Type B pancreatic cell (in vitro differentiated cells): ENCODE measurements around the gene ERO1A. TPM values are rescaled to one million over a fixed set of nuclear protein-coding genes. Genes with fewer than 3 reads are reported as not detected.

Source experiments
- DNase-seq: peaks from one replicate; pipeline ENCODE4 v3.0.0; 2021; ENCODE audit warnings: mixed read lengths; ENCODE audit not compliant: unreplicated experiment; ENCODE audit errors: extremely low spot score
- H3K27ac Mint-ChIP-seq: 2 replicates; pipeline ENCODE4 v1.8.0; 2021; ENCODE audit warnings: mild to moderate bottlenecking, mixed read lengths
- H3K27me3 Mint-ChIP-seq: 2 replicates; pipeline ENCODE4 v1.8.0; 2021; ENCODE audit warnings: mixed read lengths
- H3K36me3 Mint-ChIP-seq: 2 replicates; pipeline ENCODE4 v1.8.0; 2021; ENCODE audit warnings: mixed read lengths
- H3K4me1 Mint-ChIP-seq: one replicate; pipeline ENCODE4 v1.8.0; 2021; ENCODE audit warnings: mixed read lengths; ENCODE audit not compliant: unreplicated experiment
- H3K4me3 Mint-ChIP-seq: 2 replicates; pipeline ENCODE4 v1.8.0; 2021; ENCODE audit warnings: mild to moderate bottlenecking, mixed read lengths
- H3K9me3 Mint-ChIP-seq: 2 replicates; pipeline ENCODE4 v1.8.0; 2021; ENCODE audit warnings: mixed read lengths
- total RNA-seq: library from RNA; stranded (reverse); gene quantifications from 2 replicates; pipeline ENCODE4 v1.2.1, GENCODE V29; 2021; ENCODE audit warnings: low replicate concordance
- TF ChIP-seq, protein P1 (sequence below): fragments of 200-600 bp; sonication (generic); conservative IDR thresholded peaks from 2 replicates; pipeline ENCODE4 v1.5.0; 2021; ENCODE audit warnings: antibody characterized with exemption, mild to moderate bottlenecking

Gene ERO1A
- total RNA-seq, 1 donor from 2014 or later, result 49.2 TPM

DNA sequence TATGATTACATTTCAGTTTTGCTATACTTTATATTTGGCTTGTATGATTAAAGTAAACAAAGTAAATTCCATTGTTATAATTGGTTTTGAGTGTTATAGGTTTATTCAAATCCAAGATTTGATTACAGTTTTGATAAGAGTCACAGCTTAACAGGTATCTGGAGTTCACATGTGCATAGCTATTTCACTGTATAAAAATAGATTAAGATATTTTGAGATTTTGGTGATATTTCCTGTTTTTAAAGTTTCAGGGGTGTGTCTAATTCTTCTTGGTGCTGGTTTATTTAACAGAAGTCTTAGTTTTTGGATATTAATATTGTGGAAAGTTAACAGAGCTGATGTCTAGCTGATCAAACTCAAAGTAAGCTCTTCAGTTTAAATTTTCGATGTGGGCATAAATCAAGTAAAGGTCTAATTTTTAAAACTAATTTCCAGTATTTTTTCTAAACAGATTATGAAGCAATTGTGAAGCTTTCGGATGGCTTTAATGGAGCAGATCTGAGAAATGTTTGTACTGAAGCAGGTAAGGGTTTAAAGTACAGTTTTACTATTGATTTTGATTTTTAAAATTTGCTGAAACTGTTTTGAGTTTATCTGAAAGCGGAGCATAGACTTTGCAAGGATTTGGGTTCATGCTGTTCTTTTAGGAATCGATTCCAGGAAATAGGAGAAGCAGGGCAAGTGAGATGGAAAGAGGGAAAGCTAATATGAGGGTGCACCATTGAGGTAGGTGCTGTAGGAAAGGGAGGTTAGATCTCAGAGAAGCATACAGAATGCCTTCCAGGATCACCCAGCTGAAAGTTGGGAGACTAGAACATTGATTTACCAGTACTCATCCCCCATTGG is 28.4 kb upstream of the ERO1A start:
- H3K27me3 Mint-ChIP-seq, result no peaks in the 10 kb centered on the region
- H3K27ac Mint-ChIP-seq, result no peak overlapping the region
- no peaks in the 10 kb centered on the region for H3K9me3 Mint-ChIP-seq
- H3K4me1 Mint-ChIP-seq, result no peaks in the 10 kb centered on the region
- DNase-seq, result no peak
- TF ChIP-seq, protein P1, sequence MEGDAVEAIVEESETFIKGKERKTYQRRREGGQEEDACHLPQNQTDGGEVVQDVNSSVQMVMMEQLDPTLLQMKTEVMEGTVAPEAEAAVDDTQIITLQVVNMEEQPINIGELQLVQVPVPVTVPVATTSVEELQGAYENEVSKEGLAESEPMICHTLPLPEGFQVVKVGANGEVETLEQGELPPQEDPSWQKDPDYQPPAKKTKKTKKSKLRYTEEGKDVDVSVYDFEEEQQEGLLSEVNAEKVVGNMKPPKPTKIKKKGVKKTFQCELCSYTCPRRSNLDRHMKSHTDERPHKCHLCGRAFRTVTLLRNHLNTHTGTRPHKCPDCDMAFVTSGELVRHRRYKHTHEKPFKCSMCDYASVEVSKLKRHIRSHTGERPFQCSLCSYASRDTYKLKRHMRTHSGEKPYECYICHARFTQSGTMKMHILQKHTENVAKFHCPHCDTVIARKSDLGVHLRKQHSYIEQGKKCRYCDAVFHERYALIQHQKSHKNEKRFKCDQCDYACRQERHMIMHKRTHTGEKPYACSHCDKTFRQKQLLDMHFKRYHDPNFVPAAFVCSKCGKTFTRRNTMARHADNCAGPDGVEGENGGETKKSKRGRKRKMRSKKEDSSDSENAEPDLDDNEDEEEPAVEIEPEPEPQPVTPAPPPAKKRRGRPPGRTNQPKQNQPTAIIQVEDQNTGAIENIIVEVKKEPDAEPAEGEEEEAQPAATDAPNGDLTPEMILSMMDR, result no peak
- H3K36me3 Mint-ChIP-seq, result peaks cover 27% of the 10 kb centered on the region
- no peak overlapping the region for H3K4me3 Mint-ChIP-seq

DNA sequence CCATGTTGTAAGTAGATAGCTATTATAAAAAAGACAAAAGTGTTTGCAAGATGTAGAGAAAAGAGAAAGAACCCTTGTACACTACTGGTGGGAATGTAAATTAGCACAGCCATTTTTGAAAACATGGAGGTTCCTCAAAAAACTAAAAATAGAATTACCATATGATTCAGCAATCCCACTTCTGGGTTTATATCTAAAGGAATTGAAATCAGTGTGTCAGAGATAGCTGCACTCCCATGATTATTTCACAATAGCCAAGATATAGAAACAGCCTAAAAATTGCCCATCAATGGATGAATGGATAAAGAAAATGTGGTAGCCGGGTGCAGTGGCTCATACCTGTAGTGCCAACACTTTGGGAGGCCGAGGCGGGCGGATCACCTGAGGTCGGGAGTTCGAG is 20.8 kb upstream of the ERO1A start:
- no peak for DNase-seq
- H3K4me1 Mint-ChIP-seq, result no peaks in the 10 kb centered on the region
- no peaks in the 10 kb centered on the region for H3K27me3 Mint-ChIP-seq
- no peak overlapping the region for H3K27ac Mint-ChIP-seq
- no peak overlapping the region for H3K4me3 Mint-ChIP-seq
- H3K9me3 Mint-ChIP-seq, result no peaks in the 10 kb centered on the region
- TF ChIP-seq, protein P1, result no peak
- peaks cover 27% of the 10 kb centered on the region for H3K36me3 Mint-ChIP-seq

DNA sequence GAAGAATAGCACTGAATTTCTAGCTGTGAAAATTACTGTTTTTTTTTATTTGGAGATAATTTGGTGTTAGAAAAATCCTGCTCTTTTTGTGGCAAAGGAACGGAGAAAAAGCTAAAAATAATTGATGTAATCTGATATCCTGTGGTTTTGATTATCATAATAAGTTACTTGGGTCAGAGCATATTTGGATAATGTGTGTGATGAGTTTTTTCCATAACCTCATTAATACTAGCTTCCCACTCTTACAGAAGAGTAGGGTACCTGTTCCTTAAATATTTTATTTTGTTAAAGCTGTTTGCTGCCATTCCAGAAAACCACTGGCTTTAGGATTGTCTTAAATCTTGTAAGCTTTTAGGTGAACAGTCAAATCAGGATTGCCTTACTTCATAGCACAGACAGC is 16.3 kb upstream of the ERO1A start:
- H3K4me3 Mint-ChIP-seq, result no peak overlapping the region
- peaks cover 43% of the 10 kb centered on the region for H3K36me3 Mint-ChIP-seq
- peaks cover 11% of the 10 kb centered on the region for H3K4me1 Mint-ChIP-seq
- no peak overlapping the region for H3K27ac Mint-ChIP-seq
- peaks cover under 1% of the 10 kb centered on the region for H3K9me3 Mint-ChIP-seq
- no peak for DNase-seq
- H3K27me3 Mint-ChIP-seq, result no peaks in the 10 kb centered on the region
- TF ChIP-seq, protein P1, result no peak

DNA sequence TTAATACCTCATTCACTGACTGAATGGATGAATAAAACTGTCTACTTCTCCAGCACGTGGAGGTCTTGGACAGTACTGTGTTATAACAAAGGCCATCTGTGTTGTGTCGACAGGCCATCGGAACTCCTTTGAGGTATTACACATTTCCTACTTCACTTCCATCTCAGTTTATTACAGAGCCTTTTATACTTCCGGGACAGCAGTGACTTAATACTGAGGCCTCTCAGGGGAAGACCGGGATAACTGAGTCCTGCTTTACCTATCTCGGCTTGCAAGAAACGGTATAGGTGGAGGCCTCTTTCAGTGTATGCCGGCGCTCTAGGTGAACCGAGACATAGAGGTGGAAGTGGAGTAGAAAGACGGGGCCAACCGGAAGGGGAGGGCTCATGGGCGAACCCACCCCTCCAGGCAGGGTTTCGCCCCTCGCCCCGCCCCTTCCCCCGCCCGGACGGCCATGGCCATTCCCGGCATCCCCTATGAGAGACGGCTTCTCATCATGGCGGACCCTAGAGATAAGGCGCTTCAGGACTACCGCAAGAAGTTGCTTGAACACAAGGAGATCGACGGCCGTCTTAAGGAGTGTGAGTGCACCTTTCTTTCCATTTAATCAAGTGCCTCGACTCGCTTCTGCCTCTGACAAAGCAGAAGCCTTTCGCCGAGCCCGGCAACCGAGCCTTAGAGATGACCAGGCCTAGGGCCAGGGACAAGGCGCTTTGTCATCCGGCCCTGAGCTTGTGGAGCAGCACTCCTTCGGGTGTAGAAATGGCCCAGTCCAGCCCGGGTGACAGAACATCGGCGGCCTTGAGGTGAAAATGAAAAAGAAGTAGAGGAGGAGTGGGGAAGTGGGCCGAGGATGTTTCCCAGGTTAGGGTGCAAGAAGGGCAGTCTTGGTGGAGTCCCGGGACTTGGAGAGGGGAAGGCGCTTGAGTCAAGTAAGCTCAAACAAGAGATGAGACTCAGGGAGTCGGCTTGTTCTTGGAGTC is 11.7 kb upstream of the ERO1A start, which contains the start of gene PSMC6:
Gene PSMC6 (plus strand): TSS at position 477 of the 983 bp plus-strand sequence. CDS start 20 bp downstream, at position 497.
- H3K36me3 Mint-ChIP-seq, result peaks cover 30% of the 10 kb centered on the region
- peak; percentile 93 for DNase-seq
- TF ChIP-seq, protein P1, result no peak
- H3K4me3 Mint-ChIP-seq, result peak within 1 kb of the TSS; percentile 100
- H3K27me3 Mint-ChIP-seq, result no peaks in the 10 kb centered on the region
- H3K27ac Mint-ChIP-seq, result peak within 1 kb of the TSS; percentile 99
- peaks cover 4% of the 10 kb centered on the region for H3K9me3 Mint-ChIP-seq
- peaks cover 16% of the 10 kb centered on the region for H3K4me1 Mint-ChIP-seq

DNA sequence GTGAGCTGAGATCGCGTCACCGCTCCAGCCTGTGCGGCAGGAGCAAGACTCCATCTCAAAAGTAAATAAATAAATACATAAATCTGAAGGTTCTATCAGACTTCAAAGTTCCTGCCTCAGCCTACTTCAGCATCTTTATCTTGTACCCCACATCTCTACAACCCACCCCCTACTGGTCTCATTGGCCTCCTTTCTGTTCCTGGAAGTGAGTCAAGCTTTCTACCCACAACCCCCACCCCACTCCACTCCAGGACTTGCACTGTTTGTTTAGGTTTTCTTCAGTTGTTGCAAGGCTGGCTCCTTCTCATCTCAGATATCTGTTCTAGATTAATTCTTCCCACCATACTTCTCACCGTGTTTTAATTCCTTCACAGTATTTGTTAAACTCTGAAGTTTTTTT is 10.9 kb upstream of the ERO1A start:
- DNase-seq, result no peak
- TF ChIP-seq, protein P1, result no peak
- H3K27ac Mint-ChIP-seq, result peak overlapping the region; percentile 99
- peaks cover 27% of the 10 kb centered on the region for H3K36me3 Mint-ChIP-seq
- peak overlapping the region; percentile 100 for H3K4me3 Mint-ChIP-seq
- H3K27me3 Mint-ChIP-seq, result no peaks in the 10 kb centered on the region
- peaks cover 4% of the 10 kb centered on the region for H3K9me3 Mint-ChIP-seq
- H3K4me1 Mint-ChIP-seq, result peaks cover 16% of the 10 kb centered on the region
